Lung (tissue), 12 donors: ENCODE measurements around the gene URGCP. TPM values are rescaled to one million over a fixed set of nuclear protein-coding genes. Genes with fewer than 3 reads are reported as not detected.

Experiments
- ATAC-seq: fragments of 200-7000 bp; cut with Tn5 transposase; one replicate; pipeline ENCODE4 v1.9.1; 2020; ENCODE audit warnings: moderate number of reproducible peaks; ENCODE audit not compliant: insufficient read depth, low FRiP score
- DNase-seq, 3 donors: peaks; one replicate each; pipeline ENCODE4 v3.0.0-alpha.2; 2013 to 2017
- H3K27ac ChIP-seq, 2 donors: one replicate each; pipeline ENCODE4 v1.5.1; 2013; ENCODE audit warnings: mild to moderate bottlenecking in 2 of 2, moderate library complexity in 2 of 2, control low read depth in 1 of 2, inconsistent platforms in 1 of 2, low read depth in 1 of 2, low read length in 1 of 2
- H3K27me3 ChIP-seq, 3 donors: one replicate each; pipeline ENCODE4 v1.5.1; 2013; ENCODE audit warnings: low read length in 2 of 3; ENCODE audit not compliant: control insufficient read depth in 3 of 3, insufficient read depth in 3 of 3
- H3K36me3 ChIP-seq, 4 donors: one replicate each; pipeline ENCODE4 v1.5.1; 2013; ENCODE audit warnings: low read length in 4 of 4, mild to moderate bottlenecking in 1 of 4, moderate library complexity in 1 of 4; ENCODE audit not compliant: control insufficient read depth in 4 of 4, insufficient read depth in 4 of 4
- H3K4me1 ChIP-seq, 5 donors: one replicate each; pipeline ENCODE4 v1.5.1; 2013; ENCODE audit warnings: low read length in 5 of 5, mild to moderate bottlenecking in 2 of 5, moderate library complexity in 1 of 5; ENCODE audit not compliant: control insufficient read depth in 5 of 5, insufficient read depth in 5 of 5
- H3K4me3 ChIP-seq: one replicate; pipeline ENCODE4 v1.5.1; 2013; ENCODE audit warnings: mild to moderate bottlenecking, control low read depth, moderate library complexity
- H3K9ac ChIP-seq, 2 donors: one replicate each; pipeline ENCODE4 v1.5.1; 2013; ENCODE audit warnings: low read length in 2 of 2, control low read depth in 1 of 2; ENCODE audit not compliant: insufficient read depth in 1 of 2
- H3K9me3 ChIP-seq, 4 donors: one replicate each; pipeline ENCODE4 v1.5.1; 2013; ENCODE audit warnings: low read length in 3 of 4, mild to moderate bottlenecking in 1 of 4, moderate library complexity in 1 of 4; ENCODE audit not compliant: control insufficient read depth in 4 of 4, insufficient read depth in 3 of 4
- CTCF ChIP-seq: IDR thresholded peaks from 2 replicates; pipeline ENCODE4 v1.5.1; 2012; ENCODE audit warnings: mild to moderate bottlenecking; ENCODE audit errors: control extremely low read depth, extremely low read depth
- WGBS, 2 donors: extraction: QIAGEN DNeasy Blood & Tissue Kit; methylation state at CpG; one replicate each; pipeline ENCODE4 v1.1.7; 2013; 5-methylcytosine and 5-hydroxymethylcytosine counted together
- polyA plus RNA-seq, 2 donors: library from polyadenylated mRNA; stranded (reverse); fragments of 200-250 nt; gene quantifications; one replicate each; pipeline ENCODE4 v1.2.1, GENCODE V29; 2013
- total RNA-seq, 2 donors: library from RNA; depleted of rRNA in 1 of 2; stranded (reverse); fragments of >200 nt in 1 of 2; gene quantifications; one replicate each; pipeline ENCODE4 v1.2.1, GENCODE V29; 2014 to 2021
- donor health status: control.
- donor health status: control.
- donor health status: Bipolar disorder and iron deficiency.
- donor health status: healthy.
- donor health status: DM: yes; HTN: yes; CAD: no.

Gene URGCP
- total and polyA plus RNA-seq, 4 donors: 11.8 to 25.5 (median 19.7) TPM

GRCh38 chr7:43953071-43953470 is 46.7 kb upstream of the URGCP start:
- Histone ChIP-seq H3K4me1 (no peaks in the 10 kb centered on the region), H3K9ac (no peak overlapping the region), H3K36me3 (peaks cover 18 to 37% (median 27%) of the 10 kb centered on the region in 4 donors), H3K4me3 (no peak overlapping the region), H3K9me3 (peaks cover 0 to 2% (median 0%) of the 10 kb centered on the region in 4 donors), H3K27ac (no peak overlapping the region), H3K27me3 (no peaks in the 10 kb centered on the region)
- 94 to 97% methylated on average over 5 of the region's 5 CpGs for WGBS, 2 donors
- no peak for TF ChIP-seq CTCF
- no peak for ATAC-seq
- no peak for DNase-seq

DNA sequence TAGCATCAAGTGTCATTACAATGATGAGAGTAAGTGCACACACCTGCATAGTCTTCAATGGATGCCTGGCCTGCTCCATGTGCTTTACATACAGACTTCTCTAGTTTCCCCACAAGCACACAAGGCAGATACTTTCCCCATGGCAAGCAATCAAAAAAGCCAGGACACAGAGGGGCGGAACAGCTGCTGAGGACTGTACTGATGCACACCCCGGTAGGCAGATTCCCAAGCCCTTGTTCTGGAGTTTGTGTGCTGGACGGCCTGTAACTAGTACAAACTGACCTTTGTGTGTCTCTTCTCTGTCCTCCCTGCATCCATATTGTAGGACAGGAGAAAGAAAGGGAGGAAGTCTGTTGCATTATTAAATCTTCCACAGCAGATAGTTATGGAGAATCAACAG is 45.6 kb upstream of the URGCP start:
- no peak overlapping the region for H3K9ac ChIP-seq
- ATAC-seq: no peak
- H3K36me3 ChIP-seq: peaks cover 18 to 37% (median 27%) of the 10 kb centered on the region in 4 donors
- no peak overlapping the region for H3K27ac ChIP-seq
- TF ChIP-seq CTCF: no peak
- no peaks in the 10 kb centered on the region for H3K27me3 ChIP-seq
- H3K4me3 ChIP-seq: no peak overlapping the region
- 94 to 96% methylated on average over 3 of the region's 3 CpGs for WGBS, 2 donors
- DNase-seq: no peak
- H3K9me3 ChIP-seq: peaks cover 0 to 2% (median 0%) of the 10 kb centered on the region in 4 donors
- no peaks in the 10 kb centered on the region for H3K4me1 ChIP-seq

DNA sequence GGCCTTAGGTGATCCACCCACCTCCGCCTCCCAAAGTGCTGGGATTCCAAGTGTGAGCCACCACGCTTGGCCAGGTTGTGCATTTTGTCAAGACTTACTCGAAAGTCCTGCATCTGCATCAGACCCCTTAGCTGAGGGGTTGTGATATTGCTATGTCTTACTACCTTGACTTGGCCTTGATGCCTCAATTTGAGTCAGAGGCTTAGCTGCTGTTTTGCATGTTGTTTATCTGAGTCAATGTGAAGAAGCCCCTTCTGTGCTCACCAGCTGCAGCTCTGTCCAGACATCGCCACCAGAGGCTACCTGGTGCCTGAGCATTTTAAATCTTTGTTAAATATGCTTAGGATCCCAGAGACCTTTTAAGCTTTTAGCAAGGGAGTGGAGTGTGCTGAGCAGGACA is 37.9 kb upstream of the URGCP start:
- no peak overlapping the region for H3K27ac ChIP-seq
- H3K36me3 ChIP-seq: peaks cover 0 to 19% (median 3%) of the 10 kb centered on the region in 4 donors
- no peak overlapping the region for H3K9ac ChIP-seq
- H3K9me3 ChIP-seq: no peaks in the 10 kb centered on the region
- ATAC-seq (no peak), DNase-seq (no peak)
- peaks cover 0 to 2% (median 0%) of the 10 kb centered on the region in 5 donors for H3K4me1 ChIP-seq
- no peak for TF ChIP-seq CTCF
- WGBS, 2 donors: 96 to 97% methylated on average over 4 of the region's 4 CpGs
- no peak overlapping the region for H3K4me3 ChIP-seq
- H3K27me3 ChIP-seq: no peaks in the 10 kb centered on the region
